SK-N-MC (cell line): ENCODE data around the gene TMIE.

Experiments
- DNase-seq: peaks from one replicate; pipeline ENCODE4 v3.0.0-alpha.2; 2011; ENCODE audit warnings: low read depth, low spot score
- H3K27ac ChIP-seq: fragments of 200-600 bp; sonication (generic); 2 replicates; pipeline ENCODE4 v1.5.1; 2016; ENCODE audit warnings: mixed run types
- H3K36me3 ChIP-seq: fragments of 200-600 bp; sonication (generic); 2 replicates; pipeline ENCODE4 v1.6.1; 2017; ENCODE audit warnings: antibody characterized with exemption, low read length, mixed read lengths; ENCODE audit not compliant: insufficient read depth
- H3K4me3 ChIP-seq: fragments of 200-600 bp; sonication (generic); 2 replicates; pipeline ENCODE4 v1.5.1; 2016
- H3K9ac ChIP-seq: fragments of 200-600 bp; sonication (generic); 2 replicates; pipeline ENCODE4 v1.8.0; 2017; ENCODE audit warnings: mixed run types, mixed read lengths; ENCODE audit not compliant: insufficient read length
- H3K9me3 ChIP-seq: fragments of 200-600 bp; sonication (generic); 2 replicates; pipeline ENCODE4 v1.6.1; 2017; ENCODE audit warnings: low read depth, mild to moderate bottlenecking, antibody characterized with exemption, low read length, moderate library complexity, mixed read lengths
- EZH2 ChIP-seq: fragments of 200-600 bp; sonication (generic); IDR thresholded peaks from one replicate; pipeline ENCODE4 v1.6.1; 2017; ENCODE audit warnings: antibody characterized with exemption
- FOXP2 ChIP-seq: optimal IDR thresholded peaks from 2 replicates; pipeline ENCODE3; 2011; ENCODE audit warnings: mild to moderate bottlenecking, moderate library complexity; ENCODE audit not compliant: insufficient read depth; ENCODE audit errors: extremely low read length, control extremely low read depth
- POLR2AphosphoS5 ChIP-seq: IDR thresholded peaks from 2 replicates; pipeline ENCODE4 v1.6.1; 2012; ENCODE audit warnings: mild to moderate bottlenecking, low read depth, low read length, borderline replicate concordance

TMIE gene

DNA sequence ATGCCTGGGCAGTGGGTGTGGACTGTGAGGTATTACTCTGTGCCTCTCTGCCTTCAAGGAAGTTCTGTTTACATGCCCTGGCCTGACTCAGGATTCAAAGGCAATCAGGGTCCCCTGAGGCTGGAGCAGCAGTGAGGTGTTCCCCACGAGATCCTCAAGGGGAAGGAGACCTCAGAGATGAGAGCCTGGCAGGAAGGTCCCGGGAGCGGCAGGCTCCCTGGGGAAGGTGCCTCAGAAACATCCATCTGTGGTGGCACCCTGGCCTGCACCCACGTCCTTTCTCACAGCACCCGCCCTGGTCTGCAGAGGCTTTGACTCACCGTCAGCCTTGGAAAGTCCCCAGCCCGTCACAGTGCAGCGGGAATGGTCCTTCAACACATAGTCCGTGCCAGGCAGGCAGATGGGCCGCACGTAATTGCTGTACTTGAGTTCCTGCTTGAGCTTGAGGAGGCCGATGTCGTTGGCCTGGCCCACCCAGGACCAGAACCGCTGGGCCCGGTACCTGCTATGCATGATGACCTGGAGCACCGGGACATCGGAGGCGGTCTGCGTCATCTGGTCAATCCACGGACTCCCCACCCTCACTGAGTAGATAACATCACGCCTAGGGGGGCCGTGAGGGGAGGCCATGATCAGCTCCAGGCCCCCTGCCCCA lies 12.8 kb downstream of the TMIE start:
- TF ChIP-seq EZH2 = no peak
- TF ChIP-seq POLR2AphosphoS5 = no peak
- no peak for TF ChIP-seq FOXP2
- DNase-seq = no peak
- H3K27ac ChIP-seq = no peak overlapping the region
- no peaks in the 10 kb centered on the region for H3K9me3 ChIP-seq
- no peak overlapping the region for H3K4me3 ChIP-seq
- no peaks in the 10 kb centered on the region for H3K36me3 ChIP-seq
- no peak overlapping the region for H3K9ac ChIP-seq

GRCh38 chr3:46714728-46715506 lies 13.7 kb downstream of the TMIE start:
- no peak overlapping the region for H3K27ac ChIP-seq
- no peaks in the 10 kb centered on the region for H3K36me3 ChIP-seq
- H3K9me3 ChIP-seq = no peaks in the 10 kb centered on the region
- TF ChIP-seq EZH2 = no peak
- TF ChIP-seq POLR2AphosphoS5 = no peak
- no peak for TF ChIP-seq FOXP2
- H3K9ac ChIP-seq = no peak overlapping the region
- DNase-seq = no peak
- no peak overlapping the region for H3K4me3 ChIP-seq

- DNase-seq = no peak
- Histone ChIP-seq H3K9me3 (no peaks in the 10 kb centered on the region), H3K27ac (no peak overlapping the region), H3K36me3 (no peaks in the 10 kb centered on the region), H3K4me3 (no peak overlapping the region), H3K9ac (no peak overlapping the region)
- TF ChIP-seq FOXP2 (no peak), EZH2 (no peak), POLR2AphosphoS5 (no peak)
Observed at GRCh38 chr3:46715507-46716175, 14.4 kb downstream of the TMIE start.

DNA sequence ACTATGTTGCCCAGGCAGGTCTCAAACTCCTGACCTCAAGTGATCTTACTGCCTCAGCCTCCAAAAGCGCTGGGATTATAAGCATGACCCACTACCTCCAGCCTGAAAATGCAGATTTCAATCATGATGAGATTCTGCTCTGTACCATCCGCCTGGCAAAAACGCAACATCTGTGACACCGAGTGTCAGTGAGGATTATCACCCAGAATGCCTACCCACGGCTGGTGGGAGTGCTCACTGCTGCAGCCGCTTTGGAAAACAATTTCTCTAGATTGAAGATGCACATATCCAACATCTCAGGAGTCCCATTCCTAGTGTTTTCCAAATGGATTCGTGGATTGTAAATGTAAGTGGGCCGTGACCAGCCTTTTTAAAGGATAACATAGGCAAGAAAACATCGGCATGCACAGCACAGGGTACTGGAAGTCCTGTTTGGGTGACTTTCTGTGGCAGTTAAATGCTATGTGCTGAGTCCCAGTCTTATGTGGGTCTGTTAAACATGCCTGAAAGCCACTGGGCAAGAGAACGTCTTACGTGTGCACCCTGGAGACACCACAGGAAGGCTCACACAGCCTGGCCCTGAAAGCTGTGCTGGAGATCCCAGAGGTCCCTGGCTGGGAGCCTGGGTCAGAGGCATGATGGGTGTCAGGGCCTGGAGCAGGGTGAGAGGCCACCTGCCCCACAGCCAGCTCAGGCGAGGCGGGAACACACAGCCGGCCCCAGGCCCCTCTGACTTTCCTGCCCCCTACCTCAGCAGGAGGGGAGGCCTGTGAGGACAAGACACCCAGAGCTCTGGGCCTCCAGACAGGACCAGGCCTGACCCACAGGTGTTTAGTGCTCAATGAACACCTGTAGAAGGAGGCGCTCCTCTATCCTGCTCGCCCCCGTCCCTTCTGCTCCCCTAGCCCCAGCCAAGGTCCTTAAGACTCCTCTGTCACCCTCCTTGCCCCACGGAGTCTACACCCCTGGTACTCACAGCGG lies 15.6 kb downstream of the TMIE start:
- H3K9ac ChIP-seq = no peak overlapping the region
- H3K27ac ChIP-seq = no peak overlapping the region
- TF ChIP-seq FOXP2 = no peak
- TF ChIP-seq POLR2AphosphoS5 = no peak
- no peak for TF ChIP-seq EZH2
- H3K4me3 ChIP-seq = no peak overlapping the region
- DNase-seq = no peak
- H3K9me3 ChIP-seq = no peaks in the 10 kb centered on the region
- H3K36me3 ChIP-seq = no peaks in the 10 kb centered on the region

DNA sequence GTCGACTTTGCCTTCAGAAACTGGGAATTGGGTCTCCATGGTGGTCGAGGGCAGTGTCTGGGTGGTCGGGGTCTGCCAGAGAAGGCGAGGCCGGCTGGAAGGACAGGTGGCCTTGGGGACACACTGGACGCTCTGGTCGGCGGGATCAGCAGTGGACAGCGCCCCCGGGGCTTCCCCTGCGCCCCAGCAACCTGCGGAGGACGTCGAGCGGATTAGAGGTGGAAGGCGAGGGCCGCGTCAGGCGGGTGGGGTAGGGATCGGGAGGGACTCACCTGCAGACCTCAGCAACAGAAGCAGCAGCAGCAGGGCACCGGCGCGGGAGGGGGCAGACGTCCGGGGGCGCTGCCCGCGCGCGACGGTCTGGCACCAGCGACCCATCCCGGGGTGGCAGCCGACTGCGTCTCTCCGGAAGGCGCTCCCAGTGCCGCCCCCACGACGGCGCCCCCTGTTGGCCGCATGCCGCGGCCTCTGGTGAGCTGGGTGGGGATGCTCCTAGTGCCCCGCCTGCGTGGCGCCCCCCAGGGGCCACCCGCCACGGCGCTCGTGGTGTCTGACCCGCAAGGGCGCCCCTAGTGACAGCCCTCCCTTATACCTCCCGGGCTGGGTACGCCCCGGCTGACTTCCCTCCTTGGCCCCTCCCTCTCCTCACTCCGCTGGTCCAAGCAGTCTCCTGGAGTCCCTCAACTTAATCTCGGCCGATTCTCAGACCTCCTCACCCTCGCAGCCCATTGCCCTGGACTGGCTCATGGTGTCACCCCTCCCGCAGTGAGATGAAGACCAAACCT lies 16.4 kb downstream of the TMIE start, which contains the start of gene PRSS50:
TSS of gene PRSS50 (minus strand) at position 423 of the 785 bp plus-strand sequence. CDS start at position 378, 45 bp downstream.
- Histone ChIP-seq H3K27ac (no peak within 1 kb of the TSS), H3K9me3 (no peaks in the 10 kb centered on the region), H3K9ac (no peak within 1 kb of the TSS), H3K36me3 (no peaks in the 10 kb centered on the region), H3K4me3 (no peak within 1 kb of the TSS)
- DNase-seq = no peak
- TF ChIP-seq POLR2AphosphoS5 (no peak), FOXP2 (no peak), EZH2 (no peak)

DNA sequence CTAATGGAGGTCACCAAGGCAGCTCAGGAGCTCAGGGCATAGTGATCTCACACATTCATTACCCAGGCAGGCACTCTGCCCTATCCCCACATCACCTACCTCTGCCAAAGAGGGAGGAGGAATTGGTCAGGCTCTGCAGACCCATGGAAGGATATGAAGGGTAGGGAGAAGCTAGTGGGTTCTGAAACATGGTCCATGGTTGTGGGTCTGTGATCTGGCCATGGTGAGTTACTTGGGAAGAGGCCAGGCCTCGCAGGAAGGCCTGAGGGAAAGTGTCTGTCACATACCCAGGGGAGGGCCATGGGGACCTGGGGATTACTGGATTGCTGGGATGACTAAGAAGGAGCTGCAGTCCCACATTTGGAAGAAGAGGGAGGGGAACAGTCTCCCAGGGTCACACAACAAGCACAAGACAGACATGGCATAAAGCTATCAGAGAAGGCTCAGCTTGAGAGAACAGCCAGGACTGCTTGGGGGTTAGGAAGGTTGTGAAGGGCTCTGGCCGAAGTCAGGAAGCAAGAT lies 17.9 kb downstream of the TMIE start:
- no peak overlapping the region for H3K27ac ChIP-seq
- H3K36me3 ChIP-seq = no peaks in the 10 kb centered on the region
- DNase-seq = no peak
- no peak overlapping the region for H3K4me3 ChIP-seq
- H3K9me3 ChIP-seq = no peaks in the 10 kb centered on the region
- no peak overlapping the region for H3K9ac ChIP-seq
- TF ChIP-seq POLR2AphosphoS5 = no peak
- TF ChIP-seq FOXP2 = no peak
- TF ChIP-seq EZH2 = no peak

DNA sequence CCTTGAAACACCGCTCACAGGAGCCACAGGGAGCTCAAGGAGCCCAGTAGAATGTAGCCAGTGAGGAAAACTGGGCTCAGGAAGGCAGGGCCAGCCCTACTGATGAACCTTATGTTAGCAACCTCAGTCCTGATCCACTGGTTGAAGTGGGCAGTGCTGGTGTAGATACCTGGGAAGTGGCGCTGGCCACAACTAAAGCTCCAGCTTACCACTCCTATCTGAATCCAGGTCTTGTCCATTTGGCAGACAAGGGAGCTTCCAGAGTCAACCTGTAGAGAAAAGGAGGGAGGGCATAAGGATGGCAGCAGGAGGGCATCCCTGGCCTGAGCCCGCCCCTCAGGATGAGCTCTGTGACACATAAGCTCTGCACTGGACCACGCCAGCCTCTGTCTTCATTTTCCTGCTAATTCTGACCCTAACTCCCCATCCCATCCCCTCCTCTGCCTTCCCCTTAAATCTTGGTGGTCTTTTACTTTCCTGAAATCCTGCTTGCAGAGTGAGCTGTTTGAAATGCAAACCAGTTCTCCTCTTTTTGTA lies 18.6 kb downstream of the TMIE start:
- H3K4me3 ChIP-seq = no peak overlapping the region
- no peak overlapping the region for H3K9ac ChIP-seq
- no peak overlapping the region for H3K27ac ChIP-seq
- no peak for DNase-seq
- H3K36me3 ChIP-seq = no peaks in the 10 kb centered on the region
- TF ChIP-seq EZH2 (no peak), POLR2AphosphoS5 (no peak), FOXP2 (no peak)
- no peaks in the 10 kb centered on the region for H3K9me3 ChIP-seq
